GM12875 (cell line): ENCODE measurements around the gene C3.
"Not testable (repeated sequence)": the region's sequence is repeated elsewhere in the genome, so short reads cannot be mapped to it uniquely, and the experiment has no call there.

Experiments used
- H3K4me3 ChIP-seq: one replicate; pipeline ENCODE4 v1.5.1; 2011; ENCODE audit warnings: low read depth, low read length, control low read depth
- TF ChIP-seq, protein P1 (sequence below): IDR thresholded peaks from 2 replicates; pipeline ENCODE4 v1.5.1; 2011; ENCODE audit warnings: low read depth, mild to moderate bottlenecking, control low read depth, inconsistent platforms, low read length, moderate library complexity, borderline replicate concordance; ENCODE audit not compliant: insufficient read depth

The C3 gene

DNA sequence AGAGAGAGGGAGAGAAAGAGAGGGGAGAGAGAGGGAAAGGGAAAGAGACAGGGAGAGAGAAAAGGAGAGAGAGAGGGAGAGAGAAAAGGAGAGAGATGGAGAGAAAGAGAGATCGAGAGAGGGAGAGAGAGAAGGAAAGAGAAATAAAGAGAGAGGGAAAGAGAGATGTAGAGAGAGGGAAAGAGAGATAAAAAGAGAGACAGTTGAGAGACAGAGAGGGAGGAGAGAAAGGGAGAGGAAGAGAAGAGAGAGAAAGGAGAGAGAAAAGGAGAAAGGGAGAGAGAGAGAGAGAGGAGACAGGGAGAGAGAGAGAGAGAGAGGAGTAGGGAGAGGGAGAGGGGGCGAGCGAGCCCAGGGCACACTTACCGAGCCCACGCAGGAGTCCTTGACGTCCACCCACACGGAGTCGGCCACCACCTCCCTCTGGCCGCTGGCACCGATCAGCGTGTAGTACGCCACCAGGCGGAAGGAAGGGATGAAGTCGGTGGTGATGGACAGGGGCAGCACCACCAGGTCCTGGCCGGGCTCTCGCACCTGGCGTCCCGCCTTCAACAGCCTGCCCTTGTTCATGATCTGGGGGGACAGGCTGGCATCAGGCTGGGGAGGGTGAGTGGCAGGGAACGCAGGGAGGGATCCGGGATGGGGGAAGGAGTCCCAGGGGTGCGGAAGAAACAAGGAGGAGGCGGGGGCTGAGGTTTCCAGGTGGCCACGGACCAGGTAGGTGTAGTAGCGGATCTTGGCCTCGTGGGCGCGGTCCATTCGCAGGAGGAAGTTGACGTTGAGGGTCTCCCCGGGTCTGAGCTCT lies 10.0 kb downstream of the C3 start:
- TF ChIP-seq, protein P1, sequence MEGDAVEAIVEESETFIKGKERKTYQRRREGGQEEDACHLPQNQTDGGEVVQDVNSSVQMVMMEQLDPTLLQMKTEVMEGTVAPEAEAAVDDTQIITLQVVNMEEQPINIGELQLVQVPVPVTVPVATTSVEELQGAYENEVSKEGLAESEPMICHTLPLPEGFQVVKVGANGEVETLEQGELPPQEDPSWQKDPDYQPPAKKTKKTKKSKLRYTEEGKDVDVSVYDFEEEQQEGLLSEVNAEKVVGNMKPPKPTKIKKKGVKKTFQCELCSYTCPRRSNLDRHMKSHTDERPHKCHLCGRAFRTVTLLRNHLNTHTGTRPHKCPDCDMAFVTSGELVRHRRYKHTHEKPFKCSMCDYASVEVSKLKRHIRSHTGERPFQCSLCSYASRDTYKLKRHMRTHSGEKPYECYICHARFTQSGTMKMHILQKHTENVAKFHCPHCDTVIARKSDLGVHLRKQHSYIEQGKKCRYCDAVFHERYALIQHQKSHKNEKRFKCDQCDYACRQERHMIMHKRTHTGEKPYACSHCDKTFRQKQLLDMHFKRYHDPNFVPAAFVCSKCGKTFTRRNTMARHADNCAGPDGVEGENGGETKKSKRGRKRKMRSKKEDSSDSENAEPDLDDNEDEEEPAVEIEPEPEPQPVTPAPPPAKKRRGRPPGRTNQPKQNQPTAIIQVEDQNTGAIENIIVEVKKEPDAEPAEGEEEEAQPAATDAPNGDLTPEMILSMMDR = 0 out of 2 replicates have a peak, but pooled peaks have one; percentile 7
- H3K4me3 ChIP-seq = no peak overlapping the region

DNA sequence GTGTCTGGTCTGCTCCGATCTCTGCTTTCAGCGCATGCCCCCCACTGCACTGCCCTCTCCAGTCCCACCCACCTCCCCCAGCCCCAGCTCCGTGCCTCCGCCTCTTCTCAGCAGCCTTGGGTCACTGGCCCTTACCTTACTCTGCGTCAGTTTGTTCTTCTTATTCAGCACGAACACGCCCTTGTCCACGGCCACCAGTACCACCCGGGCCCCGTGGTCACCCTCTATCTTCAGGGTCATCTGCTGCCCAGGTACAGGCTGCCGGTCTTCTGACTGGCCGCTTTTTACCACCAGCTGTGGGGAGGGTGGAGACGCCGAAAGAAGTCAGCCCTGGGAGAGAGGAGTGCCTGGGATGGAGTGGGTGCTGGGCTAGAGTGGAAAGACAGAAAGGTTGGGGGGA lies 10.9 kb downstream of the C3 start:
- no peak overlapping the region for H3K4me3 ChIP-seq

DNA sequence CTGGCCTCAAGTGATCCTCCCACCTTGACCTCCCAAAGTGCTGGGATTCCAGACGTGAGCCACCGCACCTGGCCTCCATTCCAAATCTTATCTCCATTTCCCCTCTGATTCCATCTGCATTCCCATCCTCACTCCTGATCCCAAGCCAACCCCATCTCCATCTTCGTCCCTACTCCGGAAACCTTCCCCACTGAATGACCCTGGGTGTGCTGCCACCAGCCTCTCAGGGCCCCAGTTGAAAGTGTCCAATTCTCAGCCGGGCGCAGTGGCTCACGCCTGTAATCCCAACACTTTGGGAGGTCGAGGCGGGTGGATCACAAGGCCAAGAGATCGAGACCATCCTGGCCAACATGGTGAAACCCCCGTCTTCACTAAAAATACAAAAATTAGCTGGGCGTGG lies 11.5 kb downstream of the C3 start:
- H3K4me3 ChIP-seq = not testable (repeated sequence)

More for the DNA sequence above, 10.9 kb downstream of the C3 start:
- TF ChIP-seq, protein P1 = no peak

DNA sequence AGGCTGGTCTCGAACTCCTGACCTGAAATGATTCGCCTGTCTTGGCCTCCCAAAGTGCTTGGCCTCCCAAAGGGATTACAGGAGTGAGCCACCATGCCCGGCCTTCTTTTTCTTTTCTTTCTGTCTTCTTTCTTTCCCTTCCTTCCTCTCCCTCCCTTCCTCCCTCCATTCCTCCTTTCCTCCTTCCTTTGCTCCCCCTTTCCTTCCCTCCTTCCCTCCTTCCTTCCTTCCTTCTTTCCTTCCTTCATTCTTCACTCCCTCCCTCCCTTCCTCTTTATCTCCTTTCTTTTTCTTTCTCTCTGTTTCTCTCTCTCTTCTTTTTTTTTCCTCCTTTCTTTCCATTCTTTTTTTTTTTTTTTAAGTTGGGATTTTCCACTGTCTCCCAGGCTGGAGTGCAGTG lies 12.1 kb downstream of the C3 start:
- TF ChIP-seq, protein P1 = no peak
- H3K4me3 ChIP-seq = no peak overlapping the region

DNA sequence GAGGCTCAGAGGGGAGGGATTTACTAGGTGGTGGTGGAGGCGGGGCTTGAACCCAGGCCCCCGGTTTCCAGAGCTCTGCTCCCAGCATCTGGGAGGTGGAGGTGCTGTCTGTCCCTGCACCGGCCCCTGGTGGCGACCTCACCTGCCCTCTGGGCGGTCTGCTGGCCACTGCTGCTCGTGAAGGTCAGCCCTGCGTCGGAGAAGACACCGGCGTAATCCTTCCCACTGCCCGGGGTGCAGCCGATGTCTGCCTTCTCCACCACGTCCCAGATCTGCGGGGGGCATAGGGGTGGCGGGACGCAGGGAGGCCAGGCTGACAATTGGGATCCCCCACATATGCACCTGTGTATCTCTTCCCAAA lies 12.8 kb downstream of the C3 start:
- TF ChIP-seq, protein P1 = no peak

DNA sequence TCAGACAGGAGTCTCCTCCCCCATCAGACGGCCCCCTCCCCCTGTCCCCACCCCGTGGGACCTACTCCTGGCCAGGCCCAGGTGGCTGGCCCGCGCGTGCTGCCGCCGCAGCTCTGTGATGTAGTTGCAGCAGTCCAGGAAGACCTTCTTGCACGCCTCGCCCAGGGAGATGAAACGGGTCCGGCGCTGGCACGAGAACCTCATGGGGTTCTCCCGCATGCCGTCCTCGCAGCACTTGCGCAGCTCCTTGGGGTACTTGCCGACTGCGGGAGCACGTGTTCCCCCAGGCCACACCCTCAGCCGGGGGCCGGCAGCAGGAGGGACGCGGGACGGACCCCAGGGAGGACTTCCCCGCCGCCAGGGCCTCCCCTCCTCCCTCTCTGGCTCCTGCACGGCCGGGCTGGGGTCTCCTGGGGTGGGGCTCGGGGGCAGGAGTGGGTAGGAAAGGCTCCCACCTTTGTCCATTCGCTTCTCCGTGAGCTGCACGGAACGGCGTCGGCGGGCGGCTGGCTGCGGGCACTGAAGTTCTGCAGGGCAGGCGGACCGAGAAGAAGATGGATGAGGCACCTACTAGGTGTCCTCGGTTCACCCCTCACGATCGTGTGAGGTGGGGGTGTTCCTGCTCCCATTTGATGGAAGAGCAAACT lies 13.3 kb downstream of the C3 start:
- H3K4me3 ChIP-seq = no peak overlapping the region
- TF ChIP-seq, protein P1 = no peak

More for the DNA sequence above, 12.8 kb downstream of the C3 start:
- H3K4me3 ChIP-seq = no peak overlapping the region

DNA sequence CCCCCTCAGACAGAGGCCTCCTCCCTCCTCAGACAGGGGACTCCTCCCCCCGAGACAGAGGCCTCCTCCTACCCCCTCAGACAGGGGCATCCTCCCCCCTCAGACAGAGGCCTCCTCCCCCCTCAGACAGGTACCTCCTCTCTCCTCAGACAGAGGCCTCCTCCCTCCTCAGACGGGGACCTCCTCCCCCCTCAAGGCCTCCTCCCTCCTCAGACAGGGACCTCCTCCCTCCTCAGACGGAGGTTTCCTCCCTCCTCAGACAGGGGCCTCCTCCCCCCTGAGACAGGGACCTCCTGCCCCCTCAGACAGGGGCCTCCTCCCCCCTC lies 13.9 kb downstream of the C3 start:
- no peak overlapping the region for H3K4me3 ChIP-seq
- TF ChIP-seq, protein P1 = no peak
